ENCODE results near the gene TRIM17.

TRIM17 gene

GRCh38 chr1:228358764-228359612 lies 57.7 kb downstream of the TRIM17 start:
- Histone ChIP-seq H3K4me3 (ENCODE audit: insufficient read length, low read depth) (no peak overlapping the region), H3K36me3 (ENCODE audit: insufficient read depth, insufficient read length, low read length) (no peaks in the 10 kb centered on the region), H3K27me3 (ENCODE audit: insufficient read depth, insufficient read length) (no peaks in the 10 kb centered on the region), H3K4me1 (ENCODE audit: insufficient read depth, insufficient read length) (peaks cover 16% of the 10 kb centered on the region), H3K9ac (ENCODE audit: insufficient read length, low read depth) (no peak overlapping the region), H3K9me3 (ENCODE audit: insufficient read depth, low read length) (peaks cover 12% of the 10 kb centered on the region)
- no peak for TF ChIP-seq ZNF274 (IDR thresholded peaks at IDR 0.05; ENCODE audit: low read depth, low read length)
- no peak for TF ChIP-seq YY1 (IDR thresholded peaks at IDR 0.05; ENCODE audit: insufficient read depth, insufficient read length)
- no peak for TF ChIP-seq SUZ12 (IDR thresholded peaks at IDR 0.05; ENCODE audit: extremely low read depth, insufficient read depth, insufficient read length)
- no peak for DNase-seq (ENCODE audit: low read depth, low spot score)

GRCh38 chr1:228358039-228358763 lies 58.5 kb downstream of the TRIM17 start:
- Histone ChIP-seq H3K4me1 (ENCODE audit: insufficient read depth, insufficient read length) (peaks cover 16% of the 10 kb centered on the region), H3K4me3 (ENCODE audit: insufficient read length, low read depth) (no peak overlapping the region), H3K9ac (ENCODE audit: insufficient read length, low read depth) (no peak overlapping the region), H3K9me3 (ENCODE audit: insufficient read depth, low read length) (peaks cover 12% of the 10 kb centered on the region), H3K27me3 (ENCODE audit: insufficient read depth, insufficient read length) (no peaks in the 10 kb centered on the region), H3K36me3 (ENCODE audit: insufficient read depth, insufficient read length, low read length) (no peaks in the 10 kb centered on the region)
- no peak for TF ChIP-seq SUZ12 (IDR thresholded peaks at IDR 0.05; ENCODE audit: extremely low read depth, insufficient read depth, insufficient read length)
- TF ChIP-seq ZNF274 (IDR thresholded peaks at IDR 0.05; ENCODE audit: low read depth, low read length): no peak
- TF ChIP-seq YY1 (IDR thresholded peaks at IDR 0.05; ENCODE audit: insufficient read depth, insufficient read length): no peak
- no peak for DNase-seq (ENCODE audit: low read depth, low spot score)
